Breast epithelium (tissue), 4 donors: Measurements from ENCODE around the gene BRINP2. TPM values are rescaled to one million over a fixed set of nuclear protein-coding genes. Genes with fewer than 3 reads are reported as not detected.

Experiments used
- DNase-seq, 2 donors: peaks; one replicate each; pipeline ENCODE4 v3.0.0-alpha.2; 2019; ENCODE audit warnings: low spot score in 2 of 2
- H3K27ac ChIP-seq, 2 donors: fragments of 200-600 bp; sonication (generic) in 1 of 2; one replicate each; pipeline ENCODE4 v1.5.1; 2016 to 2019; ENCODE audit warnings: mild to moderate bottlenecking in 1 of 2
- H3K27me3 ChIP-seq, 2 donors: fragments of 200-600 bp; sonication (generic) in 1 of 2; one replicate each; pipeline versions ENCODE4 v1.5.1 to v1.6.0; 2017 to 2019; ENCODE audit warnings: control low read depth in 1 of 2, mild to moderate bottlenecking in 1 of 2
- H3K36me3 ChIP-seq: fragments of 200-600 bp; one replicate; pipeline ENCODE4 v1.5.1; 2019
- H3K4me1 ChIP-seq, 2 donors: fragments of 200-600 bp; sonication (generic); one replicate each; pipeline ENCODE4 v1.5.1; 2016 to 2019; ENCODE audit warnings: control low read depth in 1 of 2
- H3K4me3 ChIP-seq, 3 donors: fragments of 200-600 bp; sonication (generic); 1 replicate in 2 of 3; 2 replicates in 1 of 3; pipeline ENCODE4 v1.5.1; 2016 to 2019; ENCODE audit warnings: mild to moderate bottlenecking in 3 of 3, moderate library complexity in 2 of 3
- H3K9me3 ChIP-seq, 2 donors: fragments of 200-600 bp; sonication (generic) in 1 of 2; one replicate each; pipeline ENCODE4 v1.5.1; 2016 to 2019; ENCODE audit warnings: control low read depth in 1 of 2
- CTCF ChIP-seq, 3 donors: fragments of 450-650 bp; IDR thresholded peaks; one replicate each; pipeline ENCODE4 v1.5.1; 2016 to 2017; ENCODE audit warnings: antibody characterized with exemption in 3 of 3, mild to moderate bottlenecking in 3 of 3, moderate library complexity in 3 of 3
- POLR2A ChIP-seq: fragments of 450-650 bp; IDR thresholded peaks from one replicate; pipeline ENCODE4 v1.6.1; 2016; ENCODE audit warnings: antibody characterized with exemption, mild to moderate bottlenecking, moderate library complexity
- POLR2AphosphoS5 ChIP-seq, 3 donors: sonication (generic); formaldehyde crosslinking; IDR thresholded peaks; one replicate each; pipeline ENCODE4 v1.6.1; 2017; ENCODE audit warnings: antibody characterized with exemption in 3 of 3
- intact Hi-C: fragments of 100-400 bp; cut with DNase I; formaldehyde crosslinking; loops from one replicate; pipeline ENCODE4 v1.15.1; 2023; ENCODE audit warnings: low total_unique reads
- total RNA-seq, 3 donors: library from RNA; depleted of rRNA; stranded (reverse); fragments of >200 nt; gene quantifications; one replicate each; pipeline ENCODE4 v1.1.0, GENCODE V29; 2016

BRINP2 gene
- 1 to 10 TPM in 2 of 3 donors, under 1 TPM in 1; 0.48 to 2.9 (median 1.5) TPM for total RNA-seq

- intact Hi-C loops = no loop called here
- peak in 1 of 2 donors; percentile 41 for DNase-seq
- Histone ChIP-seq H3K27ac (no peak within 1 kb of the TSS), H3K4me3 (peak within 1 kb of the TSS; percentile 13 to 68 (median 48)), H3K4me1 (no peaks in the 10 kb centered on the region), H3K9me3 (no peaks in the 10 kb centered on the region), H3K36me3 (no peaks in the 10 kb centered on the region), H3K27me3 (peaks cover 0 to 40% of the 10 kb centered on the region in 2 donors)
- TF ChIP-seq POLR2A (no peak), CTCF (IDR thresholded peaks at IDR 0.05) (no peak), POLR2AphosphoS5 (IDR thresholded peaks at IDR 0.05) (no peak)
These were observed at the start of gene BRINP2 for GRCh38 chr1:177170756-177171535. TSS of gene BRINP2 (plus strand) at chr1:177170958. CDS start at chr1:177229877, 58,919 bp downstream.

GRCh38 chr1:177122461-177123251, 48.1 kb upstream of the BRINP2 start:
- intact Hi-C loops = no loop called here
- TF ChIP-seq CTCF (IDR thresholded peaks at IDR 0.05) (no peak), POLR2AphosphoS5 (IDR thresholded peaks at IDR 0.05) (no peak), POLR2A (no peak)

GRCh38 chr1:177124577-177125278, 46.0 kb upstream of the BRINP2 start:
- Histone ChIP-seq H3K4me3 (no peak overlapping the region), H3K9me3 (no peaks in the 10 kb centered on the region), H3K4me1 (no peaks in the 10 kb centered on the region), H3K36me3 (no peaks in the 10 kb centered on the region), H3K27me3 (no peaks in the 10 kb centered on the region), H3K27ac (no peak overlapping the region)
- DNase-seq = no peak
- TF ChIP-seq CTCF (IDR thresholded peaks at IDR 0.05) (no peak), POLR2AphosphoS5 (IDR thresholded peaks at IDR 0.05) (no peak), POLR2A (no peak)
- intact Hi-C loops = no loop called here

More at GRCh38 chr1:177122461-177123251, 48.1 kb upstream of the BRINP2 start:
- H3K27ac ChIP-seq = no peak overlapping the region
- no peaks in the 10 kb centered on the region for H3K36me3 ChIP-seq
- no peak overlapping the region for H3K4me3 ChIP-seq
- no peaks in the 10 kb centered on the region for H3K4me1 ChIP-seq
- H3K27me3 ChIP-seq = no peaks in the 10 kb centered on the region
- no peaks in the 10 kb centered on the region for H3K9me3 ChIP-seq
- DNase-seq = no peak

- Histone ChIP-seq H3K27ac (no peak overlapping the region), H3K9me3 (no peaks in the 10 kb centered on the region), H3K4me1 (no peaks in the 10 kb centered on the region), H3K36me3 (no peaks in the 10 kb centered on the region), H3K27me3 (no peaks in the 10 kb centered on the region), H3K4me3 (no peak overlapping the region)
- DNase-seq = no peak
- intact Hi-C loops = no loop called here
- TF ChIP-seq POLR2A (no peak), POLR2AphosphoS5 (IDR thresholded peaks at IDR 0.05) (no peak), CTCF (IDR thresholded peaks at IDR 0.05) (no peak)
These were observed 44.5 kb upstream of the BRINP2 start for GRCh38 chr1:177126267-177126666.
